ENCODE measurements around the gene SMPD3. TPM values are rescaled to one million over a fixed set of nuclear protein-coding genes. Genes with fewer than 3 reads are reported as not detected.

SMPD3 gene
- total and polyA plus RNA-seq, 2 donors (not counting 3 experiments of a cell fraction or from before 2014, with no cell fraction given) = not detected

DNA sequence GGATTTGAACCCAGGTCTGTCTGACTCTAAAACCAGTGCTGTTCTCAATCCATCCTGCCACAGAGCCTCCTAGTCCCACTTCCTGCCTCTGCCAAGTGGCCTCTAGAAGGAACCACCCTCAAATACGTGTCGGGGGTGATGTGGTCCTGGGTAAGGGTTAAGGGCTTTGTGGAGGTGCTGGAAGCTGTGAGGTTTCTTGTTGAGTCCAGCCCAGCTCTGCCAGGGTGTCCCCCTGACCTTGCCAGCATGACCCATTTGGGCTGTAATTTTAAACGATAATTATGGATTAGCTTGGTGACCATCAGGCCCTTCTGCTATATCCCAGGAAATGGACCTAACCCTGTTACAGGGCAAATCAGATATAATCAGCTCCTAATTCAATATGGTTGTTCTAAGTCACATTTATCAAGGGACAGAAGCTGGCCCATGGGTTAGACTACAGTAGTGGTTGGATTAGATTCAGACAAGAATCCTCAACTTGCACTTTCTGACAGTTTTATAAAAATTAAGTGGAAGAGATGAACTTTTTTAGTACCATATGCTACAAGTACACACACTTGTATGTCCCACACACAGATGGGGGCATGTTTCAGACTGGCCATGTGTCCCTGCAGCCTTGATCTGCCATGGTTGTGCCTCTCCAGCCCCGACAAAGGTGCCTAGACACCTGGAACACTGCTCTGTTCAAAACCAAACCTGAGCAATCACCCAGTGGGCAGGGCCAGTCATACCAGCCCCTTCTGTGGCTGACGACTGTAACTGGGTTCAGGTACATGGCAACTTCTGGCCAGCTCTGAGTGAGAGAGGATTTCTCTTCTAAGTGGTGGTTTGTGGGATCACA lies 48.0 kb downstream of the SMPD3 start:
- FAIRE-seq (no peak), DNase-seq (ENCODE audit: low read depth, low spot score) (no peak)
- no peaks in the 10 kb centered on the region for H3K4me1 ChIP-seq (ENCODE audit: control insufficient read depth, extremely low read depth, insufficient read depth, low read length)
- intact Hi-C loops (cut with micrococcal nuclease) (no loop called here), dilution Hi-C loops (cut with MboI; ENCODE audit: extremely low pct_ligation_motif_present, low sequenced_read_pairs) (no loop called here)
- H3K79me2 ChIP-seq (ENCODE audit: control insufficient read depth, insufficient read depth, low read length) = no peaks in the 10 kb centered on the region
- H2AFZ ChIP-seq (ENCODE audit: low read depth, low read length) = no peak overlapping the region
- H3K9me3 ChIP-seq (replicated peaks; ENCODE audit: control insufficient read depth, insufficient read depth, low read length) = no peaks in the 10 kb centered on the region
- H3K9me1 ChIP-seq (replicated peaks; ENCODE audit: control insufficient read depth, extremely low read depth, insufficient read depth, low read length) = no peaks in the 10 kb centered on the region
- H3K4me3 ChIP-seq (replicated peaks in 1 of 3; ENCODE audit: insufficient read depth in 1 of 3, low read depth in 1 of 3, low read length in 3 of 3) = no peak overlapping the region
- no peaks in the 10 kb centered on the region for H4K20me1 ChIP-seq (replicated peaks; ENCODE audit: control insufficient read depth, extremely low read depth, insufficient read depth, low read length)
- H3K9ac ChIP-seq (replicated peaks; ENCODE audit: extremely low read depth, insufficient read depth, low read length) = no peak overlapping the region
- peaks cover 2 to 4% of the 10 kb centered on the region in 2 experiments for H3K27me3 ChIP-seq (ENCODE audit: control insufficient read depth in 2 of 2, insufficient read depth in 2 of 2, low read length in 2 of 2)
- BruUV-seq (replicated peaks) = no TSS peak
- no peak overlapping the region for H3K27ac ChIP-seq (ENCODE audit: insufficient read depth, low read depth, low read length)
- ChIA-PET POLR2A (no interaction called here), CTCF (interaction anchor here (2.0 kb wide), 1 partner anchor 110 kb away, joined by 6 read pairs; no protein-coding TSS in a partner anchor)
- TF ChIP-seq, protein P1, sequence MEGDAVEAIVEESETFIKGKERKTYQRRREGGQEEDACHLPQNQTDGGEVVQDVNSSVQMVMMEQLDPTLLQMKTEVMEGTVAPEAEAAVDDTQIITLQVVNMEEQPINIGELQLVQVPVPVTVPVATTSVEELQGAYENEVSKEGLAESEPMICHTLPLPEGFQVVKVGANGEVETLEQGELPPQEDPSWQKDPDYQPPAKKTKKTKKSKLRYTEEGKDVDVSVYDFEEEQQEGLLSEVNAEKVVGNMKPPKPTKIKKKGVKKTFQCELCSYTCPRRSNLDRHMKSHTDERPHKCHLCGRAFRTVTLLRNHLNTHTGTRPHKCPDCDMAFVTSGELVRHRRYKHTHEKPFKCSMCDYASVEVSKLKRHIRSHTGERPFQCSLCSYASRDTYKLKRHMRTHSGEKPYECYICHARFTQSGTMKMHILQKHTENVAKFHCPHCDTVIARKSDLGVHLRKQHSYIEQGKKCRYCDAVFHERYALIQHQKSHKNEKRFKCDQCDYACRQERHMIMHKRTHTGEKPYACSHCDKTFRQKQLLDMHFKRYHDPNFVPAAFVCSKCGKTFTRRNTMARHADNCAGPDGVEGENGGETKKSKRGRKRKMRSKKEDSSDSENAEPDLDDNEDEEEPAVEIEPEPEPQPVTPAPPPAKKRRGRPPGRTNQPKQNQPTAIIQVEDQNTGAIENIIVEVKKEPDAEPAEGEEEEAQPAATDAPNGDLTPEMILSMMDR (IDR thresholded peaks at IDR 0.05; ENCODE audit: extremely low read depth in 1 of 2, insufficient read depth in 1 of 2, low read depth in 1 of 2, low read length in 2 of 2) = no peak
- TF ChIP-seq GATA2 (IDR thresholded peaks at IDR 0.05; ENCODE audit: insufficient read depth, insufficient read length, low read depth, low read length) (no peak), JUN (IDR thresholded peaks at IDR 0.05; ENCODE audit: borderline replicate concordance, insufficient read depth, insufficient read length, low read depth) (no peak), EZH2 (IDR thresholded peaks at IDR 0.05; ENCODE audit: borderline replicate concordance, low read depth, low read length, severe bottlenecking) (no peak), FOS (IDR thresholded peaks at IDR 0.05; ENCODE audit: borderline replicate concordance, insufficient read depth, low read length) (no peak), POLR2AphosphoS5 (IDR thresholded peaks at IDR 0.05; ENCODE audit: insufficient read depth, low read depth, low read length) (no peak), POLR2A (IDR thresholded peaks at IDR 0.05; ENCODE audit: low read depth, low read length) (no peak), MYC (IDR thresholded peaks at IDR 0.05; ENCODE audit: low read depth, low read length) (no peak)
- TF ChIP-seq, protein P2, sequence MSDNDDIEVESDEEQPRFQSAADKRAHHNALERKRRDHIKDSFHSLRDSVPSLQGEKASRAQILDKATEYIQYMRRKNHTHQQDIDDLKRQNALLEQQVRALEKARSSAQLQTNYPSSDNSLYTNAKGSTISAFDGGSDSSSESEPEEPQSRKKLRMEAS (IDR thresholded peaks at IDR 0.05; ENCODE audit: insufficient read depth, insufficient read length) = no peak
- no peak overlapping the region for H3K4me2 ChIP-seq (ENCODE audit: insufficient read depth, low read length)
- H3K36me3 ChIP-seq (ENCODE audit: control insufficient read depth in 2 of 2, extremely low read depth in 1 of 2, insufficient read depth in 2 of 2, low read length in 2 of 2) = no peaks in the 10 kb centered on the region

Measured in endothelial cell of umbilical vein (primary cell).